GM18498 (cell line): ENCODE data around the gene MYH9.
A peak's percentile ranks its signal among the peaks of the same experiment; 100 is the strongest.
"Not testable (repeated sequence)": the region's sequence is repeated elsewhere in the genome, so short reads cannot be mapped to it uniquely, and the experiment has no call there.

Source experiments
- ATAC-seq: cut with Tn5 transposase; IDR thresholded peaks from one replicate; pipeline ENCODE4 v1.9.1; 2021; ENCODE audit warnings: mild to moderate bottlenecking, moderate library complexity; ENCODE audit not compliant: unreplicated experiment

MYH9 gene

GRCh38 chr22:36281781-36282327 is 105.9 kb downstream of the MYH9 start:
- ATAC-seq, result no peak

DNA sequence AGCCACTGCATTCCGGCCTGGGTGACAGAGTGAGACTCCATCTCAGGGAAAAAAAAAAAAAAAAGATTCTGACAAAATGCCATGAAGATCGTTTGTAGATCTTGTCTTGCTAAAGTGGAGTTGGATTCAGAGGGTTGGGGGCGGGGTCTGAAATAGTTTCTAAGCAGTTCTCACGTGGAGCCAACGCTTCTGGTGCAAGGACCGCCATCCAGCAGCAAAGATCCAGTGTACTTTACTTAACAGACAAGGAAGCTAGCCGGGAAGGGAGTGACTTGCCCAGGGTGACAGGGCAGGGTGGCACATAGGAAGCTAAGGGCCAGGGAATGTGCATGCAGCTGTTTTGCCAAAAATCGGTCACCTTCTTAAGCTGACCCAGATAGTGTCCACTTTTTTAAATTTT is 107.4 kb downstream of the MYH9 start:
- ATAC-seq, result no peak

GRCh38 chr22:36279219-36279666 is 108.5 kb downstream of the MYH9 start:
- no peak for ATAC-seq

- ATAC-seq, result no peak
These were observed 110.1 kb downstream of the MYH9 start for GRCh38 chr22:36277482-36278291.

GRCh38 chr22:36274531-36274930 is 113.2 kb downstream of the MYH9 start:
- ATAC-seq, result no peak

- ATAC-seq, result not testable (repeated sequence)
These were observed 115.8 kb downstream of the MYH9 start for GRCh38 chr22:36271951-36272350.

- ATAC-seq, result not testable (repeated sequence)
These were observed 116.5 kb downstream of the MYH9 start for GRCh38 chr22:36271231-36271630.

GRCh38 chr22:36267896-36268485 is 119.8 kb downstream of the MYH9 start:
- ATAC-seq, result no peak

DNA sequence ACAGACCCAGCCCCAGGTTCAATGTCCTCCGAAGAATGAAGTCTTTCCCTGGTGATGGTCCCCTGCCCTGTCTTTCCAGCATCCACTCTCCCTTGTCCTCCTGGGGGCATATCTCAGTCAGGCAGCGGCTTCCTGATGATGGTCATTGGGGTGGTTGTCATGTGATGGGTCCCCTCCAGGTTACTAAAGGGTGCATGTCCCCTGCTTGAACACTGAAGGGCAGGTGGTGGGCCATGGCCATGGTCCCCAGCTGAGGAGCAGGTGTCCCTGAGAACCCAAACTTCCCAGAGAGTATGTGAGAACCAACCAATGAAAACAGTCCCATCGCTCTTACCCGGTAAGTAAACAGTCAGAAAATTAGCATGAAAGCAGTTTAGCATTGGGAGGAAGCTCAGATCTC is 120.7 kb downstream of the MYH9 start:
- no peak for ATAC-seq

- ATAC-seq, result not testable (repeated sequence)
These were observed 123.7 kb downstream of the MYH9 start for GRCh38 chr22:36263886-36264664.

DNA sequence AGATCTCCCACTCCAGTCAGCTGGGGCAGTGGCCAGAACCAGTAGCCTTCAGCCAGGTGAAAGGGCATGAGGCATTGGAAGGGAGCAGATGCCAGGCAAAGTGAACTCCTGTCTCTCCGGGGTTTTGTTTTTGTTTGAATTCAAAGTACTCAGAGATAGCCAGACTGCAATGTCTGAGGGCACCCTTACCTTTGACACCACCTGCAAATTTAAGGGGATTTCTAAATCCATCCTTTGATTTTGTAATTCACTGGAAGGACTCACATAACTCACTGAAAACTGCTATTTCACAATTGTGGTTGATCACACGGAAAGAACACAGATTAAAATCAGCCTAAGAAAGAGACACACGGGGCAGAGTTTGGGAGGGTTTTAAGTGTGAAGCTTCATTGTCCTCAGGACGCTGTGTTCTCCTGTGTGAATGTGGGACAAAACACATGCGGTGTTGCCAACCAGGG is 124.5 kb downstream of the MYH9 start:
- ATAC-seq, result not testable (repeated sequence)

GRCh38 chr22:36262307-36262706 is 125.5 kb downstream of the MYH9 start:
- ATAC-seq, result not testable (repeated sequence)

DNA sequence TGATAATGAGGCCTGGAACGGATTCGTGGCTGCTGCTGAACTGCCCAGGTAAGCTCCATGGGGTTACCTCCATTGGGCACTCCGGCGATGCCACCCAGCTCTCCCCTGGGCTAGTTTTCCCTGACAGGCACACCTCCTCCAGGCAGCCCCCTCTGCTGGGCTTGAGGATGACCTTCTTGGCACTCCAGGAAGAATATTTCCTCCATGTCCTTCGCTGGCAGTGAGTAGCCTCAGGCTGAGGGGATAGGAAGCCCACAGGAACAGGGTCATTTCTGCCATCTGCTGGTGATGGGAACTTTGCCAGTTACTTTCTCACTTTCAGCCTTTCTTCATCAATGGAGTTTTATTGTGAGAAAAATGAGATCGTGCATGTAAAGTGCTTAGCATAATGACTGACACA is 126.1 kb downstream of the MYH9 start:
- ATAC-seq, result not testable (repeated sequence)

- ATAC-seq, result no peak
These were observed 128.0 kb downstream of the MYH9 start for GRCh38 chr22:36259615-36260300.

DNA sequence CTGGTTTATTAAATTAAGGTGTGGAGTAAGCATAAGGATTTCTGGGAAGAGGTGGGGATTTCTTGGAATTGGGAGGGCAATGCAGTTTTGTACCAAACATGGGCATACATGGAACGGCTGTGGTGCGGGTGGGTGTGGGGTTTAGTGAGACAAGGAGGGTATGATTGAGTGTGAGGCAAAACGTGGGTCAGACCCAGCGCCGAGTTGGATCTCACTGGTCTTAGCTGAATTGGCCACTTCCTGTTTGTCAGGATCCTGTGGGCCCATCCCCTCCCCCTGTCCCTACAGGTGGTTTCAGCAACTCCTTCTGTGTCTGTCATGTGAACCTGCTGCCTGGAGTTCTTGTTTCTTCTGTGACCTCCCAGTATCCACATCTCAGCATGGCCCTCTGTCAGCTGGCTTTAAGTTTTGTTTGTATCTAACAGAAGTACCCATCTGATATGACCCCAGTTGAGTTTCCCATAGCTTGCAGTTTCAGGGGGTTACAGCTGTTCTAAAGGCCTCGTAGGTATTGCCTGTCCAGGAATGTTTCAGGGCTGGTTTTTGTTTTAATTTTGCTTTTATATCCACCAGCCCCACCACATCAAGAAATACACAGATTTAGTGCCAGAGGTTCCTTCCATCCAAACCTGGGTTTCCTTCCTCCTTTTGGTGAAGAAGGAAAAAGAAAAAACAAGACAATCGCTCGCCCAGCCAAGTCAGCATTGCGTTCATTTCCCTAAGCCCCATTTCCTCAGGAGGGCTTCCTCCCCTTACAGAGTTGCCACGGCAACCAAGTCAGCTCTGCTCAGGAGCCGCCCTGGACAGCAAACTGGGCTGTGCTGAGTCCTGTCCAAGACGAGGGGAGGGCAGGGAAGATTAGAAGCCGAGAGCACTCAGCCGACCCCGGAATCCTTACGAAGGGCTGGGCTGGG is 128.8 kb downstream of the MYH9 start:
- peak; percentile 52 for ATAC-seq

- no peak for ATAC-seq
These were observed 129.7 kb downstream of the MYH9 start for GRCh38 chr22:36257948-36258670.

- ATAC-seq, result no peak
These were observed 130.5 kb downstream of the MYH9 start for GRCh38 chr22:36257308-36257707.

DNA sequence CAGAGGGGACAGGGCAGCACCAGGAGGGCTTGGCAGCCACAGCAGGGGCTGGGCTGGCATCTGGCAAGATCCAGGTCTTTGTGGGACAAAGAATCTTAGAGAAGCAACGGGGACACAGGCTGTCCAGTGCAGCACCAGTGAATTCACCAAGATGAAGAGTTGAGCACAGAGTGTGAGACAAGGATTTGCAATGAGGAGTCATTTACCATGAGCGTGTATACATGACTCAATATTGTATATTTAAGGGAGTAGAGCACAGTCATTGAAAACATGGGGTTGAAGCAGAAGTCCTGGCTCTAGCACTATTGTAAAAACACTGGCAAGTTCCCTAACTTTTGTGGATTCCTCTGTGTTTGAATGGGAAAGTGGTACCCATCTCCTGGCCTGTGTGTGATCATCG is 131.3 kb downstream of the MYH9 start:
- ATAC-seq, result no peak

DNA sequence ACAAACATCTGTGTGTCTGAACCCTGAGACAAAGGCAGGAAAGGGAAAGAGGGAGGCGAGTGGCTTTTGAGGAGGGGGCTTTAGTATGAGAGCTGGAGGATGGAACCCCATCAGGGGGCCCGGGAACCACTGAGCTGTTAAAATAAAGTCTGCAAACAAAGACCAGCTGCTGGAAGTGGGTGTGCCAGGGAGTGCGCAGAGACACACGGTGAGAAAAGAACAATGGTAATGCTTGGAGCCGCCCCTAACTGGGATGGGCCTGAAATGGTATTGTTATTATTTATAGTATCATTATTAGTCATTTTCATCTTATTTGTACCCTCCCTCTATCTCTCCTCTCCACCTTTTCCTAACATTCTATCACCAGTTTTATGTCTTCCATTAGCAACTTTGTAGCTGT is 132.2 kb downstream of the MYH9 start:
- not testable (repeated sequence) for ATAC-seq
